ENCODE data around the gene HAGHL.

The HAGHL gene

DNA sequence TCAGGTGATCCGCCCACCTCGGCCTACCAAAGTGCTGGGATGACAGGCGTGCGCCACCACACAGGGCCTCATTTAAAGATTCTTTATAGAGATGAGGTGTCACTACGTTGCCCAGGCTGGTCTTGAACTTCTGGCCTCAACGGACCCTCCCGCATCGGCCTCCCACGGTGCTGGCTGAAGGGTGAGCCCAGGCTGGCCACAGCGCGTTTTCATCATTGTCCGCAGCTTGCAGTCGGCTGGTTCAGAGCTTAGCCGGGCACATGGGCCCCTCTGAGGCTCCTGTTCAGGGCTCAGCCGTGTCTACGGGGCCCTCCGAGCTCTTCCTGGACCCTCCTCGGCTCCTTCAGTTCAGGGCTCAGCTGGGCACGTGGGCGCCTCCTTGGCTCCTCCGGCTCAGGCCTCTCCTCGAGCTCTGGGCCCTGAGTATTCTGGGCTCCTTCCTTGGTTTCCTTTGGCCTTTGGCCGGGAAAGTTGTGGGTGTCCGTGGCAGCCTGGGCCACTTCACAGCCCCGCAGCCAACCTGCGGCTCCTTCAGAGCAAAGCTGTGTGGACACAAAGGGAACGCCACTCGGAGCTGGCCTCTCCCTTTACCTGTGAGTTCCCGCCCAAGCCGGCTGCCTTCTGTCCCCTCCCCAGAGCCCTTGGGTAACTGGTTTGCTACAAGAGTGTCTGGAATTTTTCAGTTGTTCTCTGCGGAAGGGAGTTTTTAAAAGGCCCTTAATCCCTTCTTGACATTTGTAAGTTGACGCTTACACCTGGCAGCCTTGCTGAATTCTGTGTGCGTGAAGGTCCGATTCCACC is 32.4 kb downstream of the HAGHL start:
- DNase-seq (ENCODE audit: low spot score) = peak; percentile 32

DNA sequence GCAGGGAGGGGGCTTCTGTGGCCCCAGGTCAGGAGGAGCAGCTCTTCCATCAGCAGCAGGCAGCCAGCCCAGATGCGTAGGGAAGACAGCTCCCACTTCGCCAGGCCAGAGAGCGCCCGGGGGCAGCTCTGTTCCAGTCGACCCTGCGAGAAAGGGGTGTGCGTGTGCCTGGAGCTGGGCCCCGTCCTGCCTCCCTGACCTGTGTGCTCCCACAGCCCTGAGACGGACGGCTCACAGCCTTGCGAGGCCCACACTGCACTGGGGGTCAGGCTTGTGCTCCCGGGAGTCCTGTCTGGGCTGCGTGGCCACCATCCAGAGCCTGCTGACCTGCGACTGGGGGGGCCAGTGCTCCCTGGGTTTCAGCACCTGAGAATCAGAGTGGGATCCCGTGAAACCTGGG is 33.2 kb downstream of the HAGHL start:
- no peak for DNase-seq (ENCODE audit: low spot score)

DNA sequence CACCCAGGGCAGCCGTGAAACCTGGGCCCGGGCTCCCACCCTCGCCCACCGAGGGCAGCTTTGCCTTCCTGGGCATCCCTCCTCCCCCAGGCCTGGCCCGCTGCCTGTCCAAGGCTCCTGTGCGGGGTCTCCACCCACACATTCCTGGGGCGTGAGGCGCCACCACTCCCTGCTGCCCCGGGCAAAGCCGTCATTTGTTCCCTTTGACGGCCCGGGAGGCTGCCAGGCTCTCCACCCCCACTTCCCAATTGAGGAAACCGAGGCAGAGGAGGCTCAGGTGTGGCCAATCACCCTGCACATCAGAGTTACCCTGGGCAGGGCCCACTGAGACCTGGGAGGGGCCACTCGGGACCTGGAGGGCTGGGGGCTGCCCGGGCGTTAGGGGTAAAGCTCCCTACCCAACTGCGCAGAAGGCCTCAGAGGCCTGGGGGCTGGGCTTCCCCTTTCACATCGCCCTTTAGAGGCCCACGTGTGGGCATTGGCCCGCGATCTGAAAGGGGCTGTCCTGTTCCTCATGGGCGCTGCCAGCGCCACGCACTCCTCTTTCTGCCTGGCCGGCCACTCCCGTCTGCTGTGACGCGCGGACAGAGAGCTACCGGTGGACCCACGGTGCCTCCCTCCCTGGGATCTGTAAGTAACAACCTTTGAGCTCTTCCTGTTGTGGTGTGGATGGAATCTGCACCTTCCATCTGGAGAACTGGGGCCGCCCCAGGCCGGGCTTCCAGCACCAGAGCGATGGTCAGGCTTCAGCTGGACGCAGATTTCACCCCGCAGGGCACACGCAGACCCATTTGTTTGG is 33.8 kb downstream of the HAGHL start, which contains the start of gene MSLN:
Gene MSLN (plus strand): TSS at position 190 of the 799 bp plus-strand sequence. CDS start 1,947 bp downstream, outside the sequence.
- DNase-seq (ENCODE audit: low spot score) = peak; percentile 86

DNA sequence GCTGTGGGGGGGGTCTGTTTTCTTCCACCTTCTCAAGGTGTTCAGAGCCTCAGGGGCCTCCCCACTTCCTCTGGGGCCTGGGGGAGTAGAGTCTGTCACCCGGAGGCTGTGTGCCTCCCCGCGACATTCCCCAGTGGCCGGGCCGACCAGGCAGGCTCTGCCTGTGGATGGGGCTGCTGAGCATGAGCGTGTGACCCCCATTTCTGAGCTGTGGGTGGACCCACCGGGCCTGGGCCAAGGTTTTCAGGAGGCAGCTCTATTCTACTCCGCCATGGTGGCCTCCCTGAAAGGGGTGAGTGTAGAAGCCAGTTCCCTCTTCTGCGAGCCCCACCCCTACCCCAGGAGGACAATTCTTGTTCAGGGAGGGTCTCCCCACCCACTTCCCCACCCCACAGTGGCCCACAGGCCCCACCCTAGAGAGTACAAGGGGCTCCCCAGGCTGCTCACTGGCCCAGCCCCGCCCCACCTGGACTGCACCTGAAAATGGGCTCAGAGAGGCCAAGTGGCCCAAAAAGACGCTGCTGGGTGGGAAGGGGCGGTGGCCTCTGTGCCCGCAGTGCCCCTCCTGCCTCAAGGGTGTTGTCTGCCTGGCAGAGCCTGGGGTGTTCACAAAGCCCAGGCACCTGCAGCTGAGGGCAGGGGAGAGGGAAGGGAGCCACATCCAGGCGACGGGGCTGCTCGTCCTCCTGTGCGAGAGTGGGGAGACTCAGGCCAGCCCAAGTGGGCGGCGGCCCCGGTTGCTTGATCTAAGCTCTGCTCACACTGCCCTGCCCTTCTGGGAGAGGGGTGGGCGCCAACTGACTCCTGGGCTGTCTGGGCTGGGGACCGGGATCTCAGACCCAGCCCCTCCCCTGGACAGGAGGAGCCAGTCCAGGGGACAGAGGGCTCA is 35.0 kb downstream of the HAGHL start:
- no peak for DNase-seq (ENCODE audit: low spot score)

DNA sequence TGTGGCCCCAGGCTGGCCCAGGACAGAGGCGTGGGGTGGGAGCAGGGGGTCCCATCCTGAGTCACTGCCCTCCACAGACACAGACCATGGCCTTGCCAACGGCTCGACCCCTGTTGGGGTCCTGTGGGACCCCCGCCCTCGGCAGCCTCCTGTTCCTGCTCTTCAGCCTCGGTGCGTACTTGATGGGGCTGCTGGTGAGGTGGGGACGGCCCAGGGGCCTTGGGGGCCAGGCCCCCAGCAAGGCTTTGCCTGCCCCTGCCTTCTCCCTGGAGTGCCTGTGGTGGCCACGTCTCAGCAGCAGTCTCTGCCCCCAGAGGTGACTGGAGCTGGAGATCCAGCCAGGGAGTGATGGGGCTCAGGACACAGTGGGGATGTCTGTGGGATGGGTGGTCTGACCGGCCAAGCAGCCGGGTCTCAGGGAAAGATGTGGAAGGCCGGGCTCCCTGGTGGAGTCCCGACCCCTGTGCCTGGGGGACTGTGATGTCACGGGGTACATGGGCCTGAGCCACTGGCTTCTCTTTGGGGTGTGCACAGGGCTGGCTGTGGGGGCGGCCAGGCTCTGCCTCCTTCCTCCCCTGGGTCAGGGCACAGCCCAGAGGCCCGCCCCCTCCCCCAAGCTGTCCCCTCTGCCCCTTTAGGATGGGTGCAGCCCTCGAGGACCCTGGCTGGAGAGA is 35.8 kb downstream of the HAGHL start:
- DNase-seq (ENCODE audit: low spot score) = no peak

DNA sequence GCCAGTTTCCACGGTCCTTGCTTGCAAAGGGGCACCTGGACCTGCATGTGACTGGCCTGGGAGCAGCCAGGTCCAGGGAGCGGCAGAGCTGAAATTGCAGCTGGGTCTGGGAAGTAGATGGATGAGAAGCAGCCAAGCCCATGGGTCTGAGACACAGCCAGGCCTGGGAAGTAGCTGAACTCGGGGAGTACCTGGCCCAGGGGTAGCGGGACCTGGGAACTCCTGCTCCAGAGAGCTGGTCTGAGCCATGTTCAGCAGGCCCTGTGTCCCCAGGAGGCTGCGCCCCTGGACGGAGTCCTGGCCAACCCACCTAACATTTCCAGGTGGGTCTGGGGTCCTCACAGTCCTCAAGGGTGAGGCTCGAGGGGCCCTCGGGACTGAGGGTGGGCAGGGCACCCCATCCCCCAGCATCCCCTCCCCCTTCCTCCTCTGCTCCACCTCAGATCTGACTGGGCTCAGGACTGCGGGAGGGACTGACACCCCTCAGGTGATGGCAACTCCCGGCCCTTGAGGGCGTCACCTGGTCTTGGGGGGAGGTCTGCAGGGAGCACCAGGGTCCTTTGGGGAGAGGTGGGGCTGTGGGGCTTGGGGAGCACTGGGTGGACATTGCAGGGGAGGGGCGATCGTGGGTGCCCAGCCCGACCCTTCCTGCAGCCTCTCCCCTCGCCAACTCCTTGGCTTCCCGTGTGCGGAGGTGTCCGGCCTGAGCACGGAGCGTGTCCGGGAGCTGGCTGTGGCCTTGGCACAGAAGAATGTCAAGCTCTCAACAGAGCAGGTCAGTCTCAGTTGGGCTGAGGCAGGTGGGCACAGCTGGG is 36.7 kb downstream of the HAGHL start:
- no peak for DNase-seq (ENCODE audit: low spot score)

DNA sequence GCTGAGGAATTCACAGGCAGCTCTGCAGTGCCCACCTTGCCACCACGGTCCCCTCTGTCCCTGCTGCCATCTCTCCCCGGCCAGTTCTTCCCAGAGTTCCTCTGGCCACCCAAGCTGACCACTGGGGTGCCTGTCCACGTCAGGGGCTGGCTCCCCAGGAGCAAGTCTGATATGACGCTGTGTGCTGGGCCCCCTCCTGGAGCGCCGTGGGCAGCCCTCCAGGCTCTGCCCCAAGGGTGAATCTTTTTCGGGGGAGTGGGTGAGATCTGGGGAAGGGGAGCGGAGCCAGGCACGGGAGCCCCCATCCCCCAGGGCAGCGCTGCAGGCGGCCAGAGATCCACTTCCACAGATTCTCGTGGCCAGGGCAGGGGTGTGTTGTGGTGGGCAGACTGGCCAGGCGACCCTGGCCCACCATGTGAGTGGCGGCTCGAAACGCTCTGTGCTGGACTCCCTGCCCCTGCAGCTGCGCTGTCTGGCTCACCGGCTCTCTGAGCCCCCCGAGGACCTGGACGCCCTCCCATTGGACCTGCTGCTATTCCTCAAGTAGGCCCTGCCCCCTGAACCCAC is 37.4 kb downstream of the HAGHL start:
- DNase-seq (ENCODE audit: low spot score) = no peak

DNA sequence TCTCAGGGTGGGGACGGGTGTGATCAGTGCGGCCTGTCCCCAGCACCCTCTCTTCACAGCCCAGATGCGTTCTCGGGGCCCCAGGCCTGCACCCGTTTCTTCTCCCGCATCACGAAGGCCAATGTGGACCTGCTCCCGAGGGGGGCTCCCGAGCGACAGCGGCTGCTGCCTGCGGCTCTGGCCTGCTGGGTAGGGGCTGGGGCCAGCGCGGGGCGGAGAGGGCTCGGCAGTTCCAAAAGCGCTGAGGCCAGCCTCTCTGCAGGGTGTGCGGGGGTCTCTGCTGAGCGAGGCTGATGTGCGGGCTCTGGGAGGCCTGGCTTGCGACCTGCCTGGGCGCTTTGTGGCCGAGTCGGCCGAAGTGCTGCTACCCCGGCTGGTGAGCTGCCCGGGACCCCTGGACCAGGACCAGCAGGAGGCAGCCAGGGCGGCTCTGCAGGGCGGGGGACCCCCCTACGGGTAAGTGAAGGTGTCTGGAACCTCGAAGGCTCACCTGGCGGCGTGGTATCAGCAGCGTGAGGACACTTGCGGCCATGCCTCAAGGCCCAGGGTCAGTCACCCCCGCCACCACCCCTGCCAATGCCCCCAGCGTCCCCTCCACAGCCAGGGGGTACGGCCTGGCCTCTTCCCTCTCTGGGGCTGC is 38.1 kb downstream of the HAGHL start:
- DNase-seq (ENCODE audit: low spot score) = no peak

DNA sequence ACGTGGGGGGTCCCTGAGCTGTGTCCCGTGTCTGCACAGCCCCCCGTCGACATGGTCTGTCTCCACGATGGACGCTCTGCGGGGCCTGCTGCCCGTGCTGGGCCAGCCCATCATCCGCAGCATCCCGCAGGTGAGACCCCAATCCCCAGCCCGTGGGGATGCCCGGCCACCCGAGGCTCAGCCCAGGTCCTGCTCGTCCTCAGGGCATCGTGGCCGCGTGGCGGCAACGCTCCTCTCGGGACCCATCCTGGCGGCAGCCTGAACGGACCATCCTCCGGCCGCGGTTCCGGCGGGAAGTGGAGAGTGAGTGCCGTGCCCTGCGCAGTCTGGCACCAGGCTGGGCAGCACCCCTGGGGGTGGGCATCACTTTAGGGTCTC is 38.6 kb downstream of the HAGHL start:
- DNase-seq (ENCODE audit: low spot score) = no peak

DNA sequence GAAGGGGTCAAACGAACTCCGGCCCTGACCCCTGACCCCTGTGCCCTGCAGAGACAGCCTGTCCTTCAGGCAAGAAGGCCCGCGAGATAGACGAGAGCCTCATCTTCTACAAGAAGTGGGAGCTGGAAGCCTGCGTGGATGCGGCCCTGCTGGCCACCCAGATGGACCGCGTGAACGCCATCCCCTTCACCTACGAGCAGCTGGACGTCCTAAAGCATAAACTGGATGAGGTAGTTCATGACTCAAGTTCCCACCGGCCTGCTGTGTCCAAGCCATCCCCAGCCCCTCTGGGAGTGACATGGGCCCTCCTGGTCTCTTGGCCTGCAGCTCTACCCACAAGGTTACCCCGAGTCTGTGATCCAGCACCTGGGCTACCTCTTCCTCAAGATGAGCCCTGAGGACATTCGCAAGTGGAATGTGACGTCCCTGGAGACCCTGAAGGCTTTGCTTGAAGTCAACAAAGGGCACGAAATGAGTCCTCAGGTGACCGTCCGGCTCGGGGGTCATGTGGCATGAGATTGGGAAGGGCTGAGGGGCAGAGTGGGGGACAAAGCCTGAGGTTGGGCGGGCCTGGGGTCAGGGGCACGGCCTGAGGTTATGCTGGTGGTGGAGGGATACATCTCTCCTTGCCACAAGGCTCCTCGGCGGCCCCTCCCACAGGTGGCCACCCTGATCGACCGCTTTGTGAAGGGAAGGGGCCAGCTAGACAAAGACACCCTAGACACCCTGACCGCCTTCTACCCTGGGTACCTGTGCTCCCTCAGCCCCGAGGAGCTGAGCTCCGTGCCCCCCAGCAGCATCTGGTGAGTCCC is 39.3 kb downstream of the HAGHL start:
- no peak for DNase-seq (ENCODE audit: low spot score)

DNA sequence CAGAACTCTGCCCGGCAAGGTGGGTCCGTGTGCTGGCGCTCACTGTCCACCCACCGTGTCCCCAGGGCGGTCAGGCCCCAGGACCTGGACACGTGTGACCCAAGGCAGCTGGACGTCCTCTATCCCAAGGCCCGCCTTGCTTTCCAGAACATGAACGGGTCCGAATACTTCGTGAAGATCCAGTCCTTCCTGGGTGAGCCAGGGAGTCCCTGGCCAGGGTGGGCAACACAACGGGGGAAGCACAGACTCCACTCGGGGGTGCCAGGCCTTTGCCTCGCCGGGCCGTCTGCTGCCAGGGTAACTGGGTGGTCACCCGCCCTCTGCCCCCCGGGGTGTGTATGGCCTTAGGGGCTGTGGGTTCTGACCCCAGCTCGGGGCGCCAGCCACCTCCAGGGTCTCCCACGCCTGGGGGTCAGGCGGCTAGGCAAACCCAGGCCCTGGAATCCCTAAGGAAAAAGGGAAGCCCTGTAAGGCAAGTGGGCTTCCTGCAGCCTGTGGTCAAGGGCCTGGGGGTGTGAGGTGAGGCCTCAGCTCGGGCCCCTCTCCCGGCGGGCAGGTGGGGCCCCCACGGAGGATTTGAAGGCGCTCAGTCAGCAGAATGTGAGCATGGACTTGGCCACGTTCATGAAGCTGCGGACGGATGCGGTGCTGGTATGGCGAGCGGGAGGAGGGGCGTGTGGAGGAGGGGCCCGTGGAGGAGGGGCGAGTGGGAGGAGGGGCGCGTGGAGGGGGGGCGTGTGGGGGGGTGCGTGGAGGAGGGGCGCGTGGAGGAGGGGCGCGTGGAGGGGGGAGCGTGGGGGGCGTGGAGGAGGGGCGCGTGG is 40.1 kb downstream of the HAGHL start:
- DNase-seq (ENCODE audit: low spot score) = no peak

DNA sequence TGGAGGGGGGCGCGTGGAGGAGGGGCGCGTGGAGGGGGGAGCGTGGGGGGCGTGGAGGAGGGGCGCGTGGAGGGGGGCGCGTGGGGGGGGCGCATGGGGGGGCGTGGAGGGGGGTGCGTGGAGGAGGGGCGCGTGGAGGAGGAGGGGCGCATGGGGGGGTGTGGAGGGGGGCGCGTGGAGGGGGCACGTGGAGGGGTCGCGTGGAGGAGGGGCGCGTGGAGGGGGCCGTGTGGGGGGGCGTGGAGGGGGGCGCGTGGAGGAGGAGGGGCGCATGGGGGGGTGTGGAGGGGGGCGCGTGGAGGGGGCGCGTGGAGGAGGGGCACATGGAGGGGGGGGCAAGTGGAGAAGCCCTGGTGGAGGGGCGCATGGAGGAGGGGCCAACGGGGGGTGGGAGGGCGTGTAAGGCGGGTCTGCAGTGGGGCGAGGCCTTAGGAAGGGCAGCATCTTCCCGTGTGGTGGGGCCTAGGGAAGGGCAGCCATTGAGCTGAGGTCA is 40.9 kb downstream of the HAGHL start:
- no peak for DNase-seq (ENCODE audit: low spot score)

DNA sequence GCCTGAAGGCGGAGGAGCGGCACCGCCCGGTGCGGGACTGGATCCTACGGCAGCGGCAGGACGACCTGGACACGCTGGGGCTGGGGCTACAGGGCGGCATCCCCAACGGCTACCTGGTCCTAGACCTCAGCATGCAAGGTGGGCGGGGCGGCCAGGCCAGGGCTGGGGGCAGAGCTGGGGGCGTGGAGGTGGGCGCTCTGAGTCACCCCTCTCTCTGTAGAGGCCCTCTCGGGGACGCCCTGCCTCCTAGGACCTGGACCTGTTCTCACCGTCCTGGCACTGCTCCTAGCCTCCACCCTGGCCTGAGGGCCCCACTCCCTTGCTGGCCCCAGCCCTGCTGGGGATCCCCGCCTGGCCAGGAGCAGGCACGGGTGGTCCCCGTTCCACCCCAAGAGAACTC is 41.5 kb downstream of the HAGHL start:
- no peak for DNase-seq (ENCODE audit: low spot score)

DNA sequence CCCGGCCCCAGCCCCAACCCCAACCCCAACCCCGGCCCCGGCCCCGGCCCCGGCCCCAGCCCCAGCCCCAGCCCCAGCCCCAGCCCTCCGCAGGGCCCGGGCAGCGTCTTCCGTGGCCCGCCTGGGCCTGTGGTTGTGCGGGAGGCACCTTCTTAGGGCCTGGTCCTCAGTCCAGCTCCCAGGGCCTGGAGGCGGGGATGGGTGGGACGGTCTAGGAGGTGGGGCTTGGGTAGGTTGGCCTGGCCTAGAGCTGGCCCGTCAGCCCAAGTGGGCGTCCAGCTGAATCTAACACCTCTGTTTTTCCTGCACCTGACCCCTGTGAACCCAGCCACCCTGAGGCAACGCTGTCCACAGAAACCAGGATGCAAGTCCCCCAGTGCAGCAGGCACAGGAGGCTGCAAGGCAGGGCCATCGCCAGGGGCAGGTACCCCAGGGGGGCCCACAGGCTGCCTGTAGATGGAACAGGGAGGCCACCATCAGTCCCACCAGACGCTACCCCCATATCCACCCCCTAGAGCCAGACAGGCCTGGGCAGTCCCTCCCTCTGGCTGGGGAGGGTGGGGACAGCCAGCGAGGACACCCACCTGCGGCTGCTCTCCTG is 42.4 kb downstream of the HAGHL start:
- DNase-seq (ENCODE audit: low spot score) = no peak

DNA sequence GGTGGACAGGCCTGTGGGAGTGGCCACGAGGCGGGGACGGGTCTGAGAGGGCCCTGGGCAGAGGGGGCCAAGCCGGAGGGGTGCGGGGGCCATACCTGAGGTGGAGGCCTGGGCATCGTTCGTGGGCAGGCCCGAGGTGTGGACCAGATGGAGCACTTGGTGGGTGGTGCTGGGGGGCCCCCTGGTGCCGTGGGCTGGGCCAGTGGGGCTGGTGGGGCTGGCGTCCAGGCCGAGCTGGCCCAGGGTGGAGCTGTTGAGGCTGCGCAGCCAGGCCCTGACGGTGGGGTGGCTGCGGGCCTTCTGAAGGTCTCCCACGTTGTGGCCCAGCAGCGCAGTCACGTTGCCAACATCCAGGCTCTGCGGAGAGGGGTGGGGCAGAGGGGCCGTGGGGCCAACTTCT is 43.0 kb downstream of the HAGHL start:
- no peak for DNase-seq (ENCODE audit: low spot score)

DNA sequence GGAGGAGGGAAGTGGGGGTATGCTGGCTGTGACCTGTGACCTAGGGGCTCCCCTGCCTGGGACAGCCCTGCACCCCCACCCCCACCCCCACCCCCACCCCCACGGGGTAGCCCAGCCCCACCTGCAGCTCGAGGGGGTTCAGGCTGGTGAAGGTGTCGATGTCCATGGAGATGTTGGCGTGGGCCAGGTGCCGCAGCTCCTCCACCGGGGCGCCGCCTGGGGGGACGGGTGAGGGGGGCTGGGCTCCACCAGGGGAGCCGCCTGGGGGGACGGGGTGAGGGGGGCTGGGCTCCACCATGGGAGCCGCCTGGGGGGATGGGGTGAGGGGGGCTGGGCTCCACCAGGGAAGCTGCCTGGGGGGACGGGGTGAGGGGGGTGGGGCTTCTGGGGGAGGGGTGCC is 43.5 kb downstream of the HAGHL start:
- no peak for DNase-seq (ENCODE audit: low spot score)

DNA sequence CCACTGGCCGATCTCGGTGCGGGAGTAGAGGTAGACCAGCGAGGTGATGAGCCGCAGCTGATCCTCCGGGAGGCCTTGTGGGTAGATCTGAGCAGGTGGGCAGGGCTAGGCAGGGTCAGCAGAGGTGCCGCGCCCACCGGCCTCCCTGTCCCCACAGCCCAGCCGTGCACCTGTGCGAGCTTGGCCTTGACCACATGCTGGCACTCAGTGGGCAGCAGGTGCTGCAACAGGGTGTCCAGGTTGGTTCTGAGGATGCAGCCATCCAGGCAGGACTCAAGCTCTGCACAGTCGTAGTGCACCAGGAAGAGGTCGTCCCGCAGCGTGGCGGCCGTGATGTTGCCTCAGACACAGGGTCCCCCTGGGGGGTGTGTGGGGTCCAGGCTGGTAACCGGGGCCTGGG is 46.1 kb downstream of the HAGHL start:
- DNase-seq (ENCODE audit: low spot score) = no peak
